SU-DHL-6 (cell line): Measurements from ENCODE around the gene CHD3.

Experiments used
- H2AFZ ChIP-seq: fragments of 200-600 bp; sonication (generic); 2 replicates; pipeline ENCODE4 v1.6.1; 2014; ENCODE audit warnings: low read depth, mild to moderate bottlenecking, moderate library complexity, mixed read lengths, antibody characterized with exemption, low read length; ENCODE audit not compliant: severe bottlenecking
- H3F3A ChIP-seq: fragments of 200-600 bp; shearing (Covaris generic); 2 replicates; pipeline ENCODE4 v1.6.0; 2016; ENCODE audit warnings: antibody characterized with exemption, mild to moderate bottlenecking; ENCODE audit not compliant: insufficient read depth
- H3K27ac ChIP-seq: fragments of 200-600 bp; sonication (generic); 2 replicates; pipeline ENCODE4 v1.5.1; 2016; ENCODE audit warnings: low read depth, mild to moderate bottlenecking, low read length, moderate library complexity, mixed read lengths
- H3K27me3 ChIP-seq: fragments of 200-600 bp; sonication (generic), shearing (Covaris generic); 2 replicates; pipeline ENCODE4 v1.6.0; 2014; ENCODE audit warnings: mild to moderate bottlenecking, low read length
- H3K36me3 ChIP-seq: fragments of 200-600 bp; sonication (generic); 2 replicates; pipeline ENCODE4 v1.6.1; 2014; ENCODE audit warnings: mild to moderate bottlenecking, low read length, mixed read lengths
- H3K4me2 ChIP-seq: fragments of 300-600, 200-600 bp; shearing (Covaris generic), sonication (generic); 2 replicates; pipeline ENCODE4 v1.6.0; 2014; ENCODE audit warnings: low read length, low read depth, mild to moderate bottlenecking; ENCODE audit not compliant: poor library complexity, severe bottlenecking
- H3K4me3 ChIP-seq: fragments of 200-600 bp; sonication (generic); 2 replicates; pipeline ENCODE4 v1.5.1; 2014; ENCODE audit warnings: antibody characterized with exemption, low read length, mild to moderate bottlenecking, mixed read lengths; ENCODE audit not compliant: insufficient read depth, poor library complexity, severe bottlenecking
- H3K79me2 ChIP-seq: fragments of 200-600 bp; sonication (generic); 2 replicates; pipeline ENCODE4 v1.6.1; 2014; ENCODE audit warnings: mild to moderate bottlenecking, low read length, moderate library complexity; ENCODE audit not compliant: insufficient read depth
- H3K9ac ChIP-seq: fragments of 200-600 bp; sonication (generic); 2 replicates; pipeline ENCODE4 v1.7.0; 2014; ENCODE audit warnings: mild to moderate bottlenecking, low read length
- H3K9me2 ChIP-seq: fragments of 200-600 bp; sonication (generic); replicated peaks from 2 replicates; pipeline ENCODE4 v1.6.1; 2014; ENCODE audit warnings: low read length; ENCODE audit not compliant: insufficient read depth
- H3K9me3 ChIP-seq: fragments of 200-600 bp; sonication (generic); 2 replicates; pipeline ENCODE4 v1.6.1; 2014; ENCODE audit warnings: low read length, mixed read lengths; ENCODE audit not compliant: insufficient read depth
- H4K20me1 ChIP-seq: fragments of 200-600 bp; sonication (generic); 2 replicates; pipeline ENCODE4 v1.6.1; 2014; ENCODE audit warnings: low read depth, mild to moderate bottlenecking, antibody characterized with exemption, low read length, moderate library complexity, mixed read lengths
- CTCF ChIP-seq: fragments of 200-600 bp; sonication (generic); IDR thresholded peaks from one replicate; pipeline ENCODE4 v1.5.1; 2017; ENCODE audit warnings: antibody characterized with exemption, mild to moderate bottlenecking, low read length, moderate library complexity; ENCODE audit not compliant: insufficient read depth, poor library complexity, severe bottlenecking
- EZH2phosphoT487 ChIP-seq: fragments of 200-600 bp; sonication (generic), shearing (Covaris generic); conservative IDR thresholded peaks from 2 replicates; pipeline ENCODE4 v1.6.1; 2018; ENCODE audit warnings: mild to moderate bottlenecking, antibody characterized with exemption, low read length, moderate library complexity, mixed read lengths

The CHD3 gene

GRCh38 chr17:7846063-7846735, 42.4 kb upstream of the CHD3 start:
- H3K9ac ChIP-seq, result no peak overlapping the region
- no peaks in the 10 kb centered on the region for H3K9me2 ChIP-seq
- no peaks in the 10 kb centered on the region for H3K27me3 ChIP-seq
- no peak overlapping the region for H3K4me3 ChIP-seq
- no peak overlapping the region for H3K27ac ChIP-seq
- peaks cover 28% of the 10 kb centered on the region for H3F3A ChIP-seq
- H3K36me3 ChIP-seq, result no peaks in the 10 kb centered on the region
- H3K9me3 ChIP-seq, result no peaks in the 10 kb centered on the region
- no peak overlapping the region for H3K4me2 ChIP-seq
- H2AFZ ChIP-seq, result no peak overlapping the region
- TF ChIP-seq CTCF (no peak), EZH2phosphoT487 (no peak)
- H3K79me2 ChIP-seq, result peaks cover 17% of the 10 kb centered on the region; the same call in 1 of the 2 replicates
- no peaks in the 10 kb centered on the region for H4K20me1 ChIP-seq

GRCh38 chr17:7846765-7847661, 41.6 kb upstream of the CHD3 start:
- no peaks in the 10 kb centered on the region for H3K36me3 ChIP-seq
- no peaks in the 10 kb centered on the region for H4K20me1 ChIP-seq
- H3K9me2 ChIP-seq, result no peaks in the 10 kb centered on the region
- H3K9me3 ChIP-seq, result no peaks in the 10 kb centered on the region
- TF ChIP-seq EZH2phosphoT487 (no peak), CTCF (no peak)
- H3K9ac ChIP-seq, result no peak overlapping the region
- H3K4me3 ChIP-seq, result no peak overlapping the region
- no peak overlapping the region for H2AFZ ChIP-seq
- H3K4me2 ChIP-seq, result no peak overlapping the region
- H3K27me3 ChIP-seq, result no peaks in the 10 kb centered on the region
- peaks cover 25% of the 10 kb centered on the region for H3F3A ChIP-seq
- peaks cover 17% of the 10 kb centered on the region; the same call in 1 of the 2 replicates for H3K79me2 ChIP-seq
- no peak overlapping the region for H3K27ac ChIP-seq

GRCh38 chr17:7848131-7848579, 40.4 kb upstream of the CHD3 start:
- no peaks in the 10 kb centered on the region for H4K20me1 ChIP-seq
- H2AFZ ChIP-seq, result no peak overlapping the region
- no peaks in the 10 kb centered on the region for H3K27me3 ChIP-seq
- H3K4me2 ChIP-seq, result no peak overlapping the region
- H3K9ac ChIP-seq, result no peak overlapping the region
- no peaks in the 10 kb centered on the region for H3K9me3 ChIP-seq
- H3F3A ChIP-seq, result peaks cover 15% of the 10 kb centered on the region
- H3K27ac ChIP-seq, result no peak overlapping the region
- H3K9me2 ChIP-seq, result no peaks in the 10 kb centered on the region
- H3K36me3 ChIP-seq, result no peaks in the 10 kb centered on the region
- TF ChIP-seq EZH2phosphoT487 (no peak), CTCF (no peak)
- no peak overlapping the region for H3K4me3 ChIP-seq
- H3K79me2 ChIP-seq, result peaks cover 14% of the 10 kb centered on the region; the same call in 1 of the 2 replicates
